Gastroesophageal sphincter (tissue), 4 donors: ENCODE results near the gene MESD. TPM values are rescaled to one million over a fixed set of nuclear protein-coding genes. Genes with fewer than 3 reads are reported as not detected.

Experiments
- ATAC-seq: fragments of 150-250 bp; one replicate; pipeline ENCODE4 v1.9.1; 2016; ENCODE audit warnings: mild to moderate bottlenecking, moderate library complexity
- H3K27ac ChIP-seq, 4 donors: fragments of 200-600 bp; sonication (generic) in 3 of 4; 1 replicate in 3 of 4; 2 replicates in 1 of 4; pipeline ENCODE4 v1.5.1; 2016 to 2019
- H3K27me3 ChIP-seq: fragments of 200-600 bp; sonication (generic); one replicate; pipeline ENCODE4 v1.5.1; 2019
- H3K36me3 ChIP-seq, 2 donors: fragments of 200-600 bp; sonication (generic); one replicate each; pipeline ENCODE4 v1.5.1; 2019; ENCODE audit warnings: control low read depth in 1 of 2
- H3K4me1 ChIP-seq, 3 donors: fragments of 200-600 bp; sonication (generic); 1 replicate in 2 of 3; 2 replicates in 1 of 3; pipeline ENCODE4 v1.5.1; 2016 to 2019; ENCODE audit warnings: control low read depth in 2 of 3
- H3K4me3 ChIP-seq, 2 donors: fragments of 200-600 bp; sonication (generic); one replicate each; pipeline ENCODE4 v1.5.1; 2019; ENCODE audit warnings: mild to moderate bottlenecking in 1 of 2, moderate library complexity in 1 of 2
- H3K9me3 ChIP-seq, 3 donors: fragments of 200-600 bp; sonication (generic); one replicate each; pipeline ENCODE4 v1.5.1; 2017 to 2019; ENCODE audit warnings: control low read depth in 2 of 3
- CTCF ChIP-seq, 4 experiments: fragments of 200-600 bp in 2 of 4; fragments of 450-650 bp in 2 of 4; sonication (generic) in 1 of 4; IDR thresholded peaks; one replicate each; pipeline ENCODE4 v1.5.1; 2017 to 2019; ENCODE audit warnings: antibody characterized with exemption in 4 of 4, mild to moderate bottlenecking in 2 of 4, moderate library complexity in 2 of 4
- EP300 ChIP-seq: sonication (generic); formaldehyde crosslinking; IDR thresholded peaks from one replicate; pipeline ENCODE4 v1.6.1; 2017; ENCODE audit warnings: antibody characterized with exemption, mild to moderate bottlenecking
- POLR2A ChIP-seq, 2 donors: fragments of 450-650 bp; IDR thresholded peaks; one replicate each; pipeline ENCODE4 v1.6.1; 2017; ENCODE audit warnings: antibody characterized with exemption in 2 of 2, mild to moderate bottlenecking in 2 of 2, moderate library complexity in 1 of 2
- POLR2AphosphoS5 ChIP-seq: sonication (generic); formaldehyde crosslinking; IDR thresholded peaks from one replicate; pipeline ENCODE4 v1.6.1; 2017; ENCODE audit warnings: antibody characterized with exemption
- WGBS, 2 donors: methylation state at CpG; one replicate each; pipeline ENCODE4 v1.1.5; 2018; ENCODE audit warnings: low coverage in 1 of 2; 5-methylcytosine and 5-hydroxymethylcytosine counted together
- total RNA-seq, 4 donors: library from RNA; depleted of rRNA; stranded (reverse); fragments of >200 nt; gene quantifications; one replicate each; pipeline ENCODE4 v1.1.0, GENCODE V29; 2016

MESD gene
- total RNA-seq, 4 donors from 2014 or later: 16.2 to 26.9 (median 20.1) TPM

DNA sequence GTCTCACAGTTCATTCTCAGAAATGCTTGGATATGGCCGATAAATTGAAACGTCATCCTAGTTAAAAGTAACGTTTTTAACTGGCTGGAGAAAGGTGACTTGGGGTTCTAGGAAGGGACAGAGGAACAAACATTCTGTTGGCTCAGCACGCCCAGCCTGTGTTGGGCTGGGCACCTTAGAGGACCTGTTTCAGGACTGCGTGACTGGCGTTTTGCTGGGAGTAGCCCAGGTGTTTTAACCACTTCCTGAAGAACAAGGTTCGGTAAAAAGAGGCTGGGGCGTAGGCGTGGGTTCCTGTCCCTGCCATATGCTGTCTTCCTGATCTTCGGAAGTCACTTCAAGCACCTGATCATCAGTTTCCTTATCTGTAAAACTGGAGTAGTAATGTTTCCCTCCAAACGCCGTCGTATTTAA, 10.0 kb upstream of the MESD start:
- ATAC-seq: no peak
- Histone ChIP-seq H3K4me1 (peaks cover 0 to 47% (median 21%) of the 10 kb centered on the region in 3 donors), H3K9me3 (no peaks in the 10 kb centered on the region), H3K27ac (peak overlapping the region in 3 of 4 donors; percentile 98 to 99 (median 98)), H3K27me3 (no peaks in the 10 kb centered on the region), H3K4me3 (peak overlapping the region in 1 of 2 donors; percentile 96), H3K36me3 (peaks cover 0 to 13% of the 10 kb centered on the region in 2 donors)
- 52 to 64% methylated on average over 5 to 12 of the region's 13 CpGs for WGBS, 2 donors
- no peak for TF ChIP-seq POLR2A (IDR thresholded peaks at IDR 0.05)
- TF ChIP-seq CTCF (IDR thresholded peaks at IDR 0.05): no peak
- TF ChIP-seq EP300: no peak
- no peak for TF ChIP-seq POLR2AphosphoS5

- no peak for ATAC-seq
- Histone ChIP-seq H3K27ac (peak overlapping the region in 2 of 4 donors; percentile 27 to 35), H3K9me3 (no peaks in the 10 kb centered on the region), H3K36me3 (peaks cover 0 to 8% of the 10 kb centered on the region in 2 donors), H3K4me1 (peaks cover 0 to 33% (median 9%) of the 10 kb centered on the region in 3 donors), H3K4me3 (no peak overlapping the region), H3K27me3 (no peaks in the 10 kb centered on the region)
- TF ChIP-seq EP300: no peak
- TF ChIP-seq CTCF (IDR thresholded peaks at IDR 0.05): no peak
- TF ChIP-seq POLR2AphosphoS5: no peak
- TF ChIP-seq POLR2A (IDR thresholded peaks at IDR 0.05): no peak
- WGBS, 2 donors: 63% methylated on average over 1 of the region's 1 CpG; no CpG with 5 or more reads in 1 of the 2 donors
These were observed 8.6 kb upstream of the MESD start for GRCh38 chr15:80998251-80998650.

- no peaks in the 10 kb centered on the region for H3K9me3 ChIP-seq
- TF ChIP-seq EP300: no peak
- no peak for TF ChIP-seq POLR2A (IDR thresholded peaks at IDR 0.05)
- no peak for TF ChIP-seq POLR2AphosphoS5
- no peak for TF ChIP-seq CTCF (IDR thresholded peaks at IDR 0.05)
- H3K27ac ChIP-seq: no peak overlapping the region
- H3K27me3 ChIP-seq: no peaks in the 10 kb centered on the region
- 88% methylated on average over 1 of the region's 1 CpG; no CpG with 5 or more reads in 1 of the 2 donors for WGBS, 2 donors
- H3K36me3 ChIP-seq: peaks cover 0 to 3% of the 10 kb centered on the region in 2 donors
- peaks cover 0 to 28% (median 4%) of the 10 kb centered on the region in 3 donors for H3K4me1 ChIP-seq
- ATAC-seq: no peak
- no peak overlapping the region for H3K4me3 ChIP-seq
These were observed 8.1 kb upstream of the MESD start for GRCh38 chr15:80997692-80998091.

DNA sequence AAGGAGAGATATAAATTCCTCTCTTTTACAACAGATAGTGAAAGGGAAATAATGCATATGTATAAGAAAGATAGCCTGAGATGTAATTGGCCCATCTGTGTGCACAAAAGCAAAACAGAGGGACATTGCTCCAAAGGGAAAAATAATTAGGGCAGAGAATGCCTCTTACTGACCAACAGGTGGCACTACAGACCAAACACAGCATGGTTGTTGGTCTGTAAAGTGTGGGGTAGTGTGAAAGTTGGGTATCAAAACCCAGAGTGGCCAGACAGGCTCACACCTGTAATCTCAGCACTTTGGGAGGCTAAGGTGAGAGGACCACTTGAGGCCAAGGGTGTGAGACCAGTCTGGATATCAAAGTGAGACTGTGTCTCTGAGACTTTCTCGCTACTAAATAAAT, 6.6 kb upstream of the MESD start:
- Histone ChIP-seq H3K36me3 (no peaks in the 10 kb centered on the region), H3K9me3 (no peaks in the 10 kb centered on the region), H3K4me3 (no peak overlapping the region), H3K27me3 (no peaks in the 10 kb centered on the region), H3K4me1 (peaks cover 0 to 31% (median under 1%) of the 10 kb centered on the region in 3 donors), H3K27ac (no peak overlapping the region)
- no peak for ATAC-seq
- 100% methylated on average over 1 of the region's 1 CpG for WGBS, 2 donors
- no peak for TF ChIP-seq POLR2A (IDR thresholded peaks at IDR 0.05)
- peak in 1 of 4 experiments; percentile 33 for TF ChIP-seq CTCF (IDR thresholded peaks at IDR 0.05)
- TF ChIP-seq POLR2AphosphoS5: no peak
- no peak for TF ChIP-seq EP300

- H3K27me3 ChIP-seq: no peaks in the 10 kb centered on the region
- no peak for ATAC-seq
These were observed 2.8 kb upstream of the MESD start for GRCh38 chr15:80992441-80992840.

More at GRCh38 chr15:80992441-80992840, 2.8 kb upstream of the MESD start:
- TF ChIP-seq CTCF (IDR thresholded peaks at IDR 0.05) (no peak), POLR2A (IDR thresholded peaks at IDR 0.05) (no peak), POLR2AphosphoS5 (no peak), EP300 (no peak)
- H3K9me3 ChIP-seq: no peaks in the 10 kb centered on the region
- 88% methylated on average over 1 of the region's 1 CpG; no CpG with 5 or more reads in 1 of the 2 donors for WGBS, 2 donors
- peaks cover 5 to 42% (median 10%) of the 10 kb centered on the region in 3 donors for H3K4me1 ChIP-seq
- peak overlapping the region in 2 of 4 donors; percentile 66 to 92 for H3K27ac ChIP-seq
- H3K4me3 ChIP-seq: no peak overlapping the region
- H3K36me3 ChIP-seq: no peaks in the 10 kb centered on the region
